K562 (cell line): Measurements from ENCODE around the gene DCLK2. TPM values are rescaled to one million over a fixed set of nuclear protein-coding genes. Genes with fewer than 3 reads are reported as not detected.

Experiments
- ATAC-seq: fragments of 200-7000 bp; cut with Tn5 transposase; 3 replicates; pipeline ENCODE4 v1.9.1; 2020; ENCODE audit warnings: moderate library complexity
- BruUV-seq: library from RNA; stranded (reverse); fragments of 400-500 nt; replicated peaks from 2 replicates; lab custom pipeline; 2021; lab: Mats Ljungman, UMichigan
- CTCF ChIA-PET: fragments of 300-600 bp; formaldehyde crosslinking; extraction: SDS; loops from one replicate; lab custom pipeline; 2021; ENCODE audit warnings: low intra/inter-chr PET ratio; lab: Yijun Ruan, JAX
- POLR2A ChIA-PET: fragments of 300-600, 350-650 bp; sonication (Branson Sonifier 250); formaldehyde crosslinking; extraction: SDS; loops from one replicate; lab custom pipeline; 2021; ENCODE audit warnings: antibody characterized with exemption, inconsistent platforms; lab: Yijun Ruan, JAX
- DNase-seq, 4 experiments: peaks; one replicate each; pipeline versions ENCODE4 v3.0.0 to v3.0.0-alpha.2; 2011 to 2018; ENCODE audit warnings: low spot score in 3 of 4, mixed read lengths in 3 of 4; ENCODE audit errors: extremely low read depth in 1 of 4
- FAIRE-seq: peaks from 2 replicates; lab custom pipeline; 2011; peaks lifted over from hg19 to GRCh38; lab: Jason Lieb, UNC
- H2AFZ ChIP-seq: 2 replicates; pipeline ENCODE4 v1.6.0; 2011; ENCODE audit warnings: low read depth, low read length, control low read depth, inconsistent platforms
- H3K27ac ChIP-seq: fragments of 200-600 bp; 3 replicates; pipeline ENCODE4 v1.8.0; 2011; ENCODE audit warnings: low read depth, mild to moderate bottlenecking, control low read depth, inconsistent platforms, low read length, moderate library complexity, mixed read lengths; ENCODE audit errors: extremely low read depth
- H3K27me3 ChIP-seq, 2 experiments: fragments of 300-600 bp in 1 of 2; 2 replicates in 1 of 2; 3 replicates in 1 of 2; pipeline versions ENCODE4 v1.6.0 to v1.8.0; 2011; ENCODE audit warnings: inconsistent platforms in 2 of 2, low read length in 2 of 2, mild to moderate bottlenecking in 1 of 2, mixed read lengths in 1 of 2, moderate library complexity in 1 of 2; ENCODE audit not compliant: control insufficient read depth in 2 of 2, insufficient read depth in 2 of 2
- H3K36me3 ChIP-seq: fragments of 300-600 bp; 3 replicates; pipeline ENCODE4 v1.8.0; 2011; ENCODE audit warnings: mild to moderate bottlenecking, low read length, inconsistent platforms; ENCODE audit not compliant: control insufficient read depth, insufficient read depth
- H3K4me1 ChIP-seq, 2 experiments: fragments of 200-600 bp in 1 of 2; replicated peaks in 1 of 2; 2 replicates in 1 of 2; 3 replicates in 1 of 2; pipeline versions ENCODE4 v1.5.1 to v1.8.0; 2011; ENCODE audit warnings: inconsistent platforms in 2 of 2, low read length in 2 of 2, mild to moderate bottlenecking in 1 of 2, mixed read lengths in 1 of 2, moderate library complexity in 1 of 2; ENCODE audit not compliant: control insufficient read depth in 2 of 2, insufficient read depth in 2 of 2
- H3K4me2 ChIP-seq: 2 replicates; pipeline ENCODE4 v1.6.1; 2011; ENCODE audit warnings: low read length, control low read depth, inconsistent platforms, mixed read lengths; ENCODE audit not compliant: insufficient read depth
- H3K4me3 ChIP-seq: fragments of 200-600 bp; sonication (generic), shearing (Covaris generic); 2 replicates; pipeline ENCODE4 v1.5.1; 2016; ENCODE audit warnings: control low read depth, inconsistent platforms
- H3K79me2 ChIP-seq: fragments of 200-600 bp; 3 replicates; pipeline ENCODE4 v1.8.0; 2011; ENCODE audit warnings: low read length, inconsistent platforms; ENCODE audit not compliant: control insufficient read depth, insufficient read depth
- H3K9ac ChIP-seq, 2 experiments: 2 replicates each; pipeline versions ENCODE4 v1.6.0 to v1.6.1; 2011; ENCODE audit warnings: low read depth in 2 of 2, low read length in 2 of 2, control low read depth in 1 of 2, inconsistent platforms in 1 of 2, mild to moderate bottlenecking in 1 of 2, mixed read lengths in 1 of 2; ENCODE audit not compliant: insufficient read depth in 1 of 2
- H3K9me1 ChIP-seq: one replicate; pipeline ENCODE4 v1.6.0; 2011; ENCODE audit warnings: inconsistent platforms, mild to moderate bottlenecking, low read length, moderate library complexity; ENCODE audit not compliant: control insufficient read depth, insufficient read depth
- H3K9me3 ChIP-seq: replicated peaks from 2 replicates; pipeline ENCODE4 v1.5.1; 2011; ENCODE audit warnings: low read depth, low read length, inconsistent platforms; ENCODE audit not compliant: control insufficient read depth, insufficient read depth
- H4K20me1 ChIP-seq: replicated peaks from 2 replicates; pipeline ENCODE4 v1.6.1; 2011; ENCODE audit warnings: low read length, inconsistent platforms, mixed read lengths; ENCODE audit not compliant: control insufficient read depth, insufficient read depth
- KHSRP ChIP-seq: fragments of 450-650 bp; IDR thresholded peaks from 2 replicates; pipeline ENCODE4 v1.6.1; 2017
- PCBP1 ChIP-seq: fragments of 200-400 bp; formaldehyde crosslinking; IDR thresholded peaks from 2 replicates; pipeline ENCODE4 v1.6.1; 2018; ENCODE audit warnings: mild to moderate bottlenecking, low read depth, low read length; ENCODE audit not compliant: poor library complexity, severe bottlenecking
- WGBS: fragments of 100-300 bp; shearing (Covaris generic); methylation state at CpG from one replicate; pipeline ENCODE4 v1.1.6; 2016; ENCODE audit warnings: low coverage, mixed read lengths; ENCODE audit not compliant: insufficient coverage; ENCODE audit errors: missing lambda C conversion rate; 5-methylcytosine and 5-hydroxymethylcytosine counted together
- in situ Hi-C: fragments of 300-500 bp; cut with MboI; formaldehyde crosslinking; loops from 4 replicates; pipeline ENCODE4 v1.15.0; 2018; ENCODE audit warnings: inconsistent platforms, mixed read lengths
- intact Hi-C: fragments of 100-400 bp; cut with micrococcal nuclease; formaldehyde crosslinking; loops from 2 replicates; pipeline ENCODE4 v1.14.2; 2022
- polyA plus RNA-seq, 8 experiments: library from polyadenylated mRNA; depleted of rRNA in 4 of 8; stranded (reverse) in 5 of 8; unstranded in 3 of 8; fragments of >200 nt; fragmentation: Nextera tagmentation in 2 of 8; fragmentation: Illumina TruSeq in 1 of 8; extraction: Ambion mirVana in 2 of 8; extraction: Trizol in 1 of 8; gene quantifications; 2 replicates each; pipeline versions ENCODE4 v1.2.1 to v1.2.3, GENCODE V29; 2011 to 2014; ENCODE audit warnings: inconsistent platforms in 1 of 8, missing spikeins in 1 of 8
- total RNA-seq, 7 experiments: library from RNA; depleted of rRNA in 6 of 7; stranded (reverse); fragments of >200 nt in 6 of 7; fragmentation: Illumina TruSeq in 2 of 7; extraction: Trizol in 2 of 7; gene quantifications; 2 replicates each; pipeline versions ENCODE4 v1.2.1 to v1.2.3, GENCODE V29; 2011 to 2021; ENCODE audit warnings: low replicate concordance in 1 of 7
- TF ChIP-seq, protein P1 (sequence below): fragments of 150-350 bp; conservative IDR thresholded peaks from 2 replicates; pipeline ENCODE4 v1.6.1; 2014; ENCODE audit warnings: low read length

Gene DCLK2
- total and polyA plus RNA-seq, 9 of the 15 experiments (the other 6 are each of a cell fraction or from before 2014, with no cell fraction given), result not detected

DNA sequence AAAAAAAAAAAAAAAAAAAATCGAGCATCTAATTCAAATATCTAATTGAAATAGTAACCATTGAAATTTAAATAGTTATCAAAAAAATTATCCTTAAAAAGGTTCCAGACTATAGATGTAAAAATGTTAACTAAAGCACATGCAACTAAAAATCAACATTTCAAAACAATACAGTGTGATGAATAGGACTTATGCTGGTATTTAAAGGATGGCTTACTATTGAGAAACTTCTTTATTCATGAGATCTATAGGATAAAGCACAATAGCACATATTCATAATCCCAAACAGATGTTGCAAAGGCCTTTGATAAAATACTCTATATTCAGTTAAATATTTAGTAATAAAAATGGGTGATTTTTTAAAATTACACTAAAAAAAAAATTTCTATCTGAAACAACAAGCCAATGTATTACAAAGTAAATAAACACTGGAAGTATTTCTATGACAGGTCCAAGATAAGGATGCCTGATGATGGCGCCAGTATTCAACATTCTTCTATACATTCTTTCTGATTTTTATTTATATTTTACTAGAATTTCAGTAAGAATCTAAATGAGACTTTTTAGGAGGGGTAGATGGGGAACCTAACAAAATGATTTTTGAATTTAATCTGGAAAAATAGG, 26.3 kb downstream of the DCLK2 start (continued):
- TF ChIP-seq, protein P1, sequence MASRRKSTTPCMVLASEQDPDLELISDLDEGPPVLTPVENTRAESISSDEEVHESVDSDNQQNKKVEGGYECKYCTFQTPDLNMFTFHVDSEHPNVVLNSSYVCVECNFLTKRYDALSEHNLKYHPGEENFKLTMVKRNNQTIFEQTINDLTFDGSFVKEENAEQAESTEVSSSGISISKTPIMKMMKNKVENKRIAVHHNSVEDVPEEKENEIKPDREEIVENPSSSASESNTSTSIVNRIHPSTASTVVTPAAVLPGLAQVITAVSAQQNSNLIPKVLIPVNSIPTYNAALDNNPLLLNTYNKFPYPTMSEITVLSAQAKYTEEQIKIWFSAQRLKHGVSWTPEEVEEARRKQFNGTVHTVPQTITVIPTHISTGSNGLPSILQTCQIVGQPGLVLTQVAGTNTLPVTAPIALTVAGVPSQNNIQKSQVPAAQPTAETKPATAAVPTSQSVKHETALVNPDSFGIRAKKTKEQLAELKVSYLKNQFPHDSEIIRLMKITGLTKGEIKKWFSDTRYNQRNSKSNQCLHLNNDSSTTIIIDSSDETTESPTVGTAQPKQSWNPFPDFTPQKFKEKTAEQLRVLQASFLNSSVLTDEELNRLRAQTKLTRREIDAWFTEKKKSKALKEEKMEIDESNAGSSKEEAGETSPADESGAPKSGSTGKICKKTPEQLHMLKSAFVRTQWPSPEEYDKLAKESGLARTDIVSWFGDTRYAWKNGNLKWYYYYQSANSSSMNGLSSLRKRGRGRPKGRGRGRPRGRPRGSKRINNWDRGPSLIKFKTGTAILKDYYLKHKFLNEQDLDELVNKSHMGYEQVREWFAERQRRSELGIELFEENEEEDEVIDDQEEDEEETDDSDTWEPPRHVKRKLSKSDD, result no peak

DNA sequence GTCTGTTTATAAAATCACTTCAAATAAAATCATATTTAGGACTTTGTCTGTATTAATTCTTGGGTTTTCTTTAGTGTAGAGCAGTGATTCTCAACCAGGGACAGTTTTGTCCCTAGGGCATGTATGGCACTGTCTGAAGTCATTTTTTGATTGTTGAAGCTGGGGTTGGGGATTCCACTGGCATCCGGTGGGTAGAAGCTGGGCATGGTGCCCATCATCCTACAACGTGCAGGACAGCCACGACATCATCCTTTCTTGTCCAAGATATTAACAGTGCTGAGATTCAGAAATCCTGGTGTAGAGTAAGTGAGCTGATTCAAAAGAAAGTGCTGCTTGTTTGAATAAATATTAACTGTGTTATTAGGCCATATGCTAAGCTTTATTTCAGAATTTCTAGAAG, 28.6 kb downstream of the DCLK2 start:
- POLR2A ChIA-PET, result no interaction called here

More for the DNA sequence above, 28.6 kb downstream of the DCLK2 start:
- Histone ChIP-seq H3K4me1 (no peaks in the 10 kb centered on the region), H2AFZ (no peak overlapping the region), H3K27ac (no peak overlapping the region), H3K4me3 (no peak overlapping the region), H3K9me1 (no peaks in the 10 kb centered on the region), H3K4me2 (no peak overlapping the region), H3K9ac (no peak overlapping the region), H3K27me3 (no peaks in the 10 kb centered on the region), H3K79me2 (no peaks in the 10 kb centered on the region), H4K20me1 (no peaks in the 10 kb centered on the region), H3K36me3 (no peaks in the 10 kb centered on the region), H3K9me3 (no peaks in the 10 kb centered on the region)
- CTCF ChIA-PET, result no interaction called here
- ATAC-seq, result no peak
- no peak for TF ChIP-seq PCBP1
- TF ChIP-seq KHSRP, result no peak
- no peak for FAIRE-seq
- no peak for DNase-seq
- intact Hi-C loops (no loop called here), in situ Hi-C loops (no loop called here)
- BruUV-seq, result no TSS peak
- WGBS, result 0% methylated on average over 3 of the region's 3 CpGs
